H1 (cell line): Measurements from ENCODE around the gene MYO9A. TPM values are rescaled to one million over a fixed set of nuclear protein-coding genes. Genes with fewer than 3 reads are reported as not detected.

Experiments
- CTCF ChIA-PET: fragments of 300-600 bp; sonication (Branson Sonifier 250); formaldehyde crosslinking; loops from one replicate; lab custom pipeline; 2021; ENCODE audit not compliant: partially characterized antibody; lab: Charles Lee
- POLR2A ChIA-PET: fragments of 300-600 bp; sonication (Branson Sonifier 250); formaldehyde crosslinking; loops from one replicate; lab custom pipeline; 2021; ENCODE audit warnings: inconsistent platforms; ENCODE audit not compliant: partially characterized antibody; lab: Charles Lee
- DNase-seq, 2 experiments: peaks; one replicate each; pipeline versions ENCODE4 v3.0.0 to v3.0.0-alpha.2; 2010 to 2022; ENCODE audit warnings: low spot score in 2 of 2, low read depth in 1 of 2, mixed read lengths in 1 of 2
- FAIRE-seq: peaks from 2 replicates; lab custom pipeline; 2011; peaks lifted over from hg19 to GRCh38; lab: Jason Lieb, UNC
- H2AFZ ChIP-seq: 2 replicates; pipeline ENCODE4 v1.8.1; 2012; ENCODE audit warnings: low read length, inconsistent platforms
- H2AK5ac ChIP-seq: 2 replicates; pipeline ENCODE4 v1.6.1; 2013; ENCODE audit warnings: low read depth, low read length
- H2BK120ac ChIP-seq: replicated peaks from 2 replicates; pipeline ENCODE3; 2013; ENCODE audit warnings: low read depth, low read length, inconsistent platforms
- H2BK12ac ChIP-seq: 2 replicates; pipeline ENCODE4 v1.6.1; 2013; ENCODE audit warnings: low read depth, low read length
- H2BK15ac ChIP-seq: 2 replicates; pipeline ENCODE4 v1.6.1; 2013; ENCODE audit warnings: low read length
- H2BK20ac ChIP-seq: 2 replicates; pipeline ENCODE4 v1.6.1; 2013; ENCODE audit warnings: low read length
- H2BK5ac ChIP-seq: 2 replicates; pipeline ENCODE4 v1.6.1; 2013; ENCODE audit warnings: low read depth, low read length
- H3K14ac ChIP-seq: 2 replicates; pipeline ENCODE4 v1.6.1; 2013; ENCODE audit warnings: inconsistent platforms; ENCODE audit not compliant: insufficient read length
- H3K18ac ChIP-seq: 2 replicates; pipeline ENCODE4 v1.6.1; 2013; ENCODE audit warnings: low read length; ENCODE audit errors: extremely low read depth
- H3K23ac ChIP-seq: 2 replicates; pipeline ENCODE4 v1.6.1; 2013; ENCODE audit warnings: inconsistent platforms; ENCODE audit not compliant: insufficient read length
- H3K23me2 ChIP-seq: 2 replicates; pipeline ENCODE4 v1.6.1; 2013; ENCODE audit warnings: low read depth, low read length
- H3K27ac ChIP-seq: 2 replicates; pipeline ENCODE4 v1.6.1; 2011; ENCODE audit warnings: low read depth, low read length, inconsistent platforms
- H3K27me3 ChIP-seq, 4 experiments: replicated peaks in 1 of 4; 1 replicate in 1 of 4; 2 replicates in 3 of 4; pipeline versions ENCODE4 v1.6.1 to v1.8.1; 2011 to 2013; ENCODE audit warnings: low read length in 3 of 4, mild to moderate bottlenecking in 3 of 4, inconsistent platforms in 2 of 4, mixed read lengths in 2 of 4, moderate library complexity in 1 of 4; ENCODE audit not compliant: control insufficient read depth in 3 of 4, insufficient read depth in 3 of 4; ENCODE audit errors: extremely low read depth in 1 of 4
- H3K36me3 ChIP-seq, 4 experiments: 2 replicates each; pipeline versions ENCODE4 v1.6.1 to v1.8.1; 2011 to 2013; ENCODE audit warnings: mild to moderate bottlenecking in 4 of 4, low read length in 3 of 4, moderate library complexity in 2 of 4, control low read depth in 1 of 4, inconsistent platforms in 1 of 4; ENCODE audit not compliant: insufficient read depth in 4 of 4, control insufficient read depth in 2 of 4
- H3K4ac ChIP-seq: replicated peaks from 2 replicates; pipeline ENCODE3; 2013; ENCODE audit warnings: low read length, low read depth, mixed read lengths, inconsistent platforms; ENCODE audit not compliant: insufficient read length
- H3K4me1 ChIP-seq, 4 experiments: replicated peaks in 1 of 4; 1 replicate in 1 of 4; 2 replicates in 3 of 4; pipeline versions ENCODE4 v1.6.1 to v1.8.1; 2011 to 2013; ENCODE audit warnings: low read length in 3 of 4, inconsistent platforms in 2 of 4, mixed read lengths in 1 of 4; ENCODE audit not compliant: insufficient read depth in 4 of 4, control insufficient read depth in 3 of 4
- H3K4me2 ChIP-seq, 2 experiments: 2 replicates each; pipeline versions ENCODE4 v1.6.1 to v1.8.1; 2011 to 2013; ENCODE audit warnings: low read depth in 2 of 2, low read length in 2 of 2, control low read depth in 1 of 2, inconsistent platforms in 1 of 2, mild to moderate bottlenecking in 1 of 2; ENCODE audit not compliant: insufficient read depth in 1 of 2
- H3K4me3 ChIP-seq, 4 experiments: fragments of 200-600, 300-600 bp in 1 of 4; sonication (generic), shearing (Covaris generic), sonication (Bioruptor Twin) in 1 of 4; 2 replicates each; pipeline versions ENCODE4 v1.5.1 to v1.8.1; 2011 to 2016; ENCODE audit warnings: low read length in 4 of 4, low read depth in 3 of 4, control low read depth in 2 of 4, inconsistent platforms in 2 of 4, mild to moderate bottlenecking in 2 of 4, mixed read lengths in 1 of 4, moderate library complexity in 1 of 4; ENCODE audit not compliant: insufficient read depth in 2 of 4; ENCODE audit errors: extremely low read depth in 1 of 4
- H3K56ac ChIP-seq: replicated peaks from 2 replicates; pipeline ENCODE3; 2013; ENCODE audit warnings: low read depth, mild to moderate bottlenecking, mixed read lengths, low read length, inconsistent platforms; ENCODE audit not compliant: insufficient read length
- H3K79me1 ChIP-seq: 2 replicates; pipeline ENCODE4 v1.6.1; 2013; ENCODE audit warnings: low read depth, low read length, control low read depth
- H3K79me2 ChIP-seq, 2 experiments: 2 replicates each; pipeline versions ENCODE4 v1.6.1 to v1.8.1; 2012 to 2013; ENCODE audit warnings: low read length in 2 of 2, mild to moderate bottlenecking in 2 of 2, inconsistent platforms in 1 of 2; ENCODE audit not compliant: insufficient read depth in 2 of 2, control insufficient read depth in 1 of 2
- H3K9ac ChIP-seq, 4 experiments: replicated peaks in 1 of 4; 1 replicate in 1 of 4; 2 replicates in 3 of 4; pipeline versions ENCODE4 v1.6.1 to v1.8.1; 2011 to 2013; ENCODE audit warnings: low read depth in 3 of 4, low read length in 3 of 4, control low read depth in 2 of 4, mild to moderate bottlenecking in 2 of 4, moderate library complexity in 2 of 4, inconsistent platforms in 1 of 4; ENCODE audit errors: extremely low read depth in 1 of 4
- H3K9me3 ChIP-seq, 2 experiments: 2 replicates each; pipeline versions ENCODE4 v1.6.1 to v1.8.1; 2012 to 2013; ENCODE audit warnings: mild to moderate bottlenecking in 2 of 2, moderate library complexity in 2 of 2, control low read depth in 1 of 2, inconsistent platforms in 1 of 2, low read depth in 1 of 2, low read length in 1 of 2, mixed read lengths in 1 of 2; ENCODE audit not compliant: insufficient read depth in 2 of 2
- H4K20me1 ChIP-seq, 2 experiments: replicated peaks in 1 of 2; 2 replicates each; pipeline versions ENCODE3 to v1.8.1; 2011 to 2013; ENCODE audit warnings: inconsistent platforms in 2 of 2, low read length in 2 of 2, mild to moderate bottlenecking in 1 of 2; ENCODE audit not compliant: insufficient read depth in 2 of 2, control insufficient read depth in 1 of 2
- H4K5ac ChIP-seq: 2 replicates; pipeline ENCODE4 v1.6.1; 2013; ENCODE audit warnings: low read length, low read depth, mixed read lengths, inconsistent platforms; ENCODE audit not compliant: insufficient read length
- H4K8ac ChIP-seq: 2 replicates; pipeline ENCODE4 v1.8.0; 2013; ENCODE audit warnings: mild to moderate bottlenecking, moderate library complexity, low read length, inconsistent platforms; ENCODE audit not compliant: insufficient read depth; ENCODE audit errors: extremely low read depth
- H4K91ac ChIP-seq: replicated peaks from 2 replicates; pipeline ENCODE3; 2013; ENCODE audit warnings: low read length, mixed read lengths, inconsistent platforms; ENCODE audit not compliant: insufficient read length
- BRCA1 ChIP-seq: IDR thresholded peaks from 2 replicates; pipeline ENCODE4 v1.6.1; 2012; ENCODE audit warnings: low read depth, low read length, improper control_type of control experiment
- MAFK ChIP-seq: IDR thresholded peaks from 2 replicates; pipeline ENCODE4 v1.6.1; 2012; ENCODE audit warnings: low read depth, mild to moderate bottlenecking, improper control_type of control experiment, low read length
- WGBS, 2 experiments: shearing (Covaris generic) in 1 of 2; methylation state at CpG; one replicate each; pipeline versions ENCODE4 v1.1.6 to v1.1.7; 2013 to 2015; ENCODE audit warnings: low lambda C conversion rate in 2 of 2, mixed read lengths in 2 of 2, inconsistent platforms in 1 of 2, low coverage in 1 of 2, missing lambda C conversion rate in 1 of 2; ENCODE audit not compliant: insufficient replicate concordance in 2 of 2, insufficient coverage in 1 of 2, insufficient read length in 1 of 2; ENCODE audit errors: extremely low coverage in 1 of 2, missing lambda C conversion rate in 1 of 2; 5-methylcytosine and 5-hydroxymethylcytosine counted together
- polyA plus RNA-seq, 7 experiments: library from polyadenylated mRNA; depleted of rRNA in 3 of 7; stranded (reverse) in 5 of 7; unstranded in 2 of 7; fragments of >200 nt in 5 of 7; fragments of 200-250 nt in 2 of 7; gene quantifications; 1 replicate in 5 of 7; 2 replicates in 1 of 7; 4 replicates in 1 of 7; pipeline versions ENCODE4 v1.2.1 to v1.2.3, GENCODE V29; 2011 to 2013; ENCODE audit warnings: missing spikeins in 2 of 7, mixed read lengths in 2 of 7
- total RNA-seq: library from RNA; stranded (reverse); fragmentation: NEBNext Ultra II Directional; extraction: Animal tissue kit (Norgen Biotek cat#: 25700); gene quantifications from 2 replicates; pipeline ENCODE4 v1.2.1, GENCODE V29; 2021

MYO9A gene
- total and polyA plus RNA-seq, 2 of the 8 experiments (the other 6 are each of a cell fraction or from before 2014, with no cell fraction given) = 3.9 to 26.0 TPM

DNA sequence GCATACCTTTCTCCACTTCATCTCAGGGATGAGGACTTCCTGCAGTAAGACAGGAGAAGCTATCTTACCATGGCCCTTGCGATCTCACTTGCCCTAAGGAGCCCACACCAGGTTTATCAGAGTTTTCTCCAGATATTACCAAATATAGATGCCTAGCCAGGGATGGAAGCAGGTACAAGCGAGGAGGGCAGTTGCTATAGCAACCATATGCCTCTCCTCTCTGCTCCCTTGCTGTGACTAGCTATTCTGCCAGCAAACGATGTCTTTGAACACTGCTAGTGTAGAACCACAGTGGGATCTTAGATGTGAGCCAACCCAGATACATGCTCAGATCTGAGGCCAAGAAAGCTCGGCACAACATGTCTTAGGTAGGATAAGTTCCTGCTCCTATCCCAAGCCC, 45.8 kb upstream of the MYO9A start:
- H3K9ac ChIP-seq = no peak overlapping the region

More for the DNA sequence above, 45.8 kb upstream of the MYO9A start:
- Histone ChIP-seq H2AK5ac (no peak overlapping the region), H3K56ac (no peak overlapping the region), H3K9me3 (no peaks in the 10 kb centered on the region), H3K4me3 (no peak overlapping the region), H3K14ac (no peak overlapping the region), H2AFZ (no peak overlapping the region), H3K27me3 (no peaks in the 10 kb centered on the region), H4K91ac (no peak overlapping the region), H3K18ac (no peak overlapping the region), H2BK5ac (no peak overlapping the region), H3K27ac (no peak overlapping the region), H3K23ac (no peak overlapping the region), H2BK15ac (no peak overlapping the region), H3K79me1 (no peaks in the 10 kb centered on the region), H2BK12ac (no peak overlapping the region), H2BK20ac (no peak overlapping the region), H2BK120ac (no peak overlapping the region), H3K4me2 (no peak overlapping the region), H4K5ac (no peak overlapping the region), H3K79me2 (no peaks in the 10 kb centered on the region), H4K8ac (no peak overlapping the region), H3K4me1 (peaks cover 0 to 6% (median 1%) of the 10 kb centered on the region in 4 experiments; a peak in 3 of 7 replicates), H3K36me3 (no peaks in the 10 kb centered on the region), H4K20me1 (no peaks in the 10 kb centered on the region), H3K4ac (no peak overlapping the region), H3K23me2 (no peaks in the 10 kb centered on the region)
- ChIA-PET POLR2A (no interaction called here), CTCF (interaction anchor here (2.4 to 2.8 kb wide), 3 partner anchors 7 to 362 kb away, joined by 7 to 11 read pairs (median 8); no protein-coding TSS in a partner anchor)
- no peak for TF ChIP-seq MAFK
- no peak for TF ChIP-seq BRCA1
- 94% methylated on average over 4 of the region's 4 CpGs; no CpG with 5 or more reads in 1 of the 2 experiments for WGBS, 2 experiments
- DNase-seq (no peak), FAIRE-seq (no peak)
